RCC 7860 (cell line): ENCODE measurements around the gene ROR2.
A peak's percentile ranks its signal among the peaks of the same experiment; 100 is the strongest.
"Not testable (repeated sequence)": the region's sequence is repeated elsewhere in the genome, so short reads cannot be mapped to it uniquely, and the experiment has no call there.

ENCODE experiments used
- DNase-seq: peaks from one replicate; pipeline ENCODE4 v3.0.0-alpha.2; 2015; ENCODE audit warnings: low spot score
- FAIRE-seq: peaks from 2 replicates; lab custom pipeline; 2012; peaks lifted over from hg19 to GRCh38; lab: Jason Lieb, UNC

The ROR2 gene

DNA sequence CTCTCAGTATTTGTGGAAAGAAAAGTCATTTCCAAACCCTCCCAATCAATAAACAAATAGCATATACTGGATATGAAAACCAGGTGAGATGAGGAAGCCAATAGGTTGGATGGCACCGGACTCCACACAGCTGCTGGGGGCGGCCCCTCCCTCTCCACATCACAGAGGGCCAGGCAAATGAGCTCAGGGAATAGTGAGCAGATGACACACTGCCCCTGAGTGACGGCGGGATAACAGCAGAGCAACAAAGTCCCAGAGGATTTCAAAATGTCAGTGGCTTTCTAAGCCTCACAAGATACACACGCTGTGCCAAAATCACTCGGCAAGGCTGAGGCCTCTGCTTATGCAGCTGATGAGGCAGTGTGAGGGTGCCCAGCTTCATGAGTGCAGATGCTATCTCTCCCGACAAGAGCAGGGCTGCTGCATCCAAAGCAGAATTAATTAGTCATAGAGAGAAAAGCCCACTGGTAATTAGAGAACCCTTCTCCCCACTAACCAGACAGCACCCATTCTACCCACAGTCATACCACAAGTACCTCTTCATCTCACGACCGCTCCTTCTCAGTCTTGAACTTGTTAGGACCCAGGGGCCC, 291.4 kb downstream of the ROR2 start:
- no peak for DNase-seq

GRCh38 chr9:91657501-91657900, 292.5 kb downstream of the ROR2 start:
- FAIRE-seq (no peak), DNase-seq (no peak)

More for the DNA sequence above, 291.4 kb downstream of the ROR2 start:
- FAIRE-seq: no peak

DNA sequence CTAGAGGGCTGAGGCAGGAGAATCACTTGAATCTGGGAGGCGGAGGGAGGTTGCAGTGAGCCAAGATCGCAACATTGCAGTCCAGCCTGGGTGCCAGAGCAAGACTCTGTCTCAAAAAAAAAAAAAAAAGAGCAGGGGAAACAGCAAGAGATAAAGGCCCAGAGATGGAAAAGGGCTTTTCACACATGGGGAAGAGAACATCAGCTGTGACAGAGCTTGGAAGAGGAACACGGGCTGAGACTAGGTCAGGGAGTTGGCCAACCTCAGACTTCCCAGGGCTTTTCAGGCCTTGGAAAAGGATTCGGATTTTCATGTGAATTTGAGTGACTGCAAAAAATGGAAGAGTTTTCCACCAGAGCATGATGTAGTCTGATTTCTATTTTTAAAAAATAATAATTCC, 294.4 kb downstream of the ROR2 start:
- DNase-seq: no peak
- no peak for FAIRE-seq

GRCh38 chr9:91655215-91655614, 294.8 kb downstream of the ROR2 start:
- FAIRE-seq (no peak), DNase-seq (no peak)

- FAIRE-seq (no peak), DNase-seq (no peak)
Measured at GRCh38 chr9:91654527-91654926, 295.5 kb downstream of the ROR2 start.

DNA sequence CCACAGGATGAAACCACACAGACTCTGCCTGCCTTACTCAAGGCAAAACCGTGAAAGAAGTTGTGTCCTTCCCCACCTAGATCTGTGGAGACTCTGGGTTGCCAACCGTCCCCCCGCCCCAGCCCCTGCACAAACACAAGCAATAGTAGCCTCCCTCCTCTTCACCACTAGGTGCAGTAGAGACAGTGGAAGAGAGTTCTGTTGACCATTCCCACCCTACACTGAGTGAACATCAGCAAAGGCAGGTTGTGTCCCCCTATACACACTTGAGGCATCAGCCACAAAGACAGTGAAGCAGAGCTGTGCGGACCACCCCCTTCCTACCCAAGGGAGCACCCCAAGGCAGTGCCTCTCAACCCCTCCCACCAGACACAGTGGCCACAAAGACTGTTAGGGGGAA, 302.7 kb downstream of the ROR2 start:
- DNase-seq (no peak), FAIRE-seq (no peak)

GRCh38 chr9:91646702-91647101, 303.3 kb downstream of the ROR2 start:
- no peak for FAIRE-seq

GRCh38 chr9:91644433-91644832, 305.6 kb downstream of the ROR2 start:
- DNase-seq (no peak), FAIRE-seq (no peak)

More at GRCh38 chr9:91646702-91647101, 303.3 kb downstream of the ROR2 start:
- DNase-seq: no peak

DNA sequence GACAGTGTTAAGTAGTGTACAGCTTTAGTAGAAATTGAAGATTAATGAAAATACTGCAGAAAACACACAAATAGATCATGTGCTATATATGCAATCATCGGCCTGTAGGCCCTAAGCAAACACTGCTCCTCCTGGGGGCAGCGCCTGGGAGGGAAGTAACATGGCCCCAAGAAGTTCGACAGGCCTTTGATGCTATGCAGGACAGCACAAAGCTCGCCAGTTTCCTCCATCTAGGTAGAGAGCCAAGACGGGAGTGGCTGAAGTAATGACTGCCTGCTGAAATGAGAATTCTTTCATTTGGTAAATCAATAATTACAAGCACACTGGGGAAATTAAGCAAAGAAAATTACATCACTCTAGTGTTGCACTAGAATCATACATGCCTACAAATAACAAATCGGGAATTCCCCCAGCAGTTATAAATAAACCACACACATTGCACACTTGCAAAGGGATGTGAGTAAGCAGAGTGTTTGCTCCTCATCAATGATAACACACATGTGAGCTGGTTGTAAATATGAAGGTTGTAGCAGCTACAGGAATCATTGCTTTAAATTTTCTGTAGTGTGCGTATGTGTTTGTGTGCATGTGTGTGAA, 306.4 kb downstream of the ROR2 start:
- FAIRE-seq: no peak

GRCh38 chr9:91642771-91643170, 307.3 kb downstream of the ROR2 start:
- FAIRE-seq (no peak), DNase-seq (no peak)

More for the DNA sequence above, 306.4 kb downstream of the ROR2 start:
- DNase-seq: no peak

DNA sequence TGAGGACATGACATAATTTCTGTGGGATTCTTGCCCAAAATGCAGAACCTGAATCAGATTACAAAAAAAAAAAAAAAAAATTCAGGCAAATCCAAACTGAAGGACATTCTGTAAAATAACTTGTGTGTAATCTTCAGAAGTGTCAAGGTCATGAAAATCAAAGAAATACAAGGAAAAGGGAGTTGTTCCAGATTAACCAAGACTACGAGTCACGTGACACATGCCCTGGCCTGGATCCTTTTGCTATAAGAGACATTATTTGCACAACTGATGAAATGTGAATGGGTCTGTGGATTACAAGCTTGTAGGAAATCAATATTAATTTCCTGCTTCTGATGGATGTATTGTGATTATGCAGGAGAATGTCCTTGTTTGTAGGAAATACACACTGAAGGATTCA, 309.6 kb downstream of the ROR2 start:
- FAIRE-seq (no peak), DNase-seq (no peak)

DNA sequence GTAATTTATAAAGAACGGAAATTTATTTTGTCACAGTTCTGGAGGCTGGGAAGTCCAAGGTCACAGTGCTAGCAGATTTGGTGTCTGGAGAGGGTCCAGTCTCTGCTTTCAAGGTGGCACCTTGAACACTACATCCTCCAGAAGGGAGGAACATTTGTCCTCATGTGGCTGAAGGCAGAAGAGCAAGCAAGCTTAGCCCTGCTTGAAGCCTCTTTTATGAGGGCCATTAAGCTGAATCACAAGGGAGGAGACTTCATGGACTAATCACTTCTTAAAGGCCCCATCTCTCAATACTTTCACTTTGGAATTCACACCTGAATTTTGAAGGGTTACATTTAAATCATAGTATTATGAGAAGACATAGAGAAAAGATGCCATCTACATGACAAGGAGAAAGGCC, 311.0 kb downstream of the ROR2 start:
- DNase-seq (no peak), FAIRE-seq (no peak)

GRCh38 chr9:91634832-91635231, 315.2 kb downstream of the ROR2 start:
- FAIRE-seq: not testable (repeated sequence)

GRCh38 chr9:91629718-91630117, 320.3 kb downstream of the ROR2 start:
- no peak for FAIRE-seq
- DNase-seq: no peak

More at GRCh38 chr9:91634832-91635231, 315.2 kb downstream of the ROR2 start:
- DNase-seq: not testable (repeated sequence)

DNA sequence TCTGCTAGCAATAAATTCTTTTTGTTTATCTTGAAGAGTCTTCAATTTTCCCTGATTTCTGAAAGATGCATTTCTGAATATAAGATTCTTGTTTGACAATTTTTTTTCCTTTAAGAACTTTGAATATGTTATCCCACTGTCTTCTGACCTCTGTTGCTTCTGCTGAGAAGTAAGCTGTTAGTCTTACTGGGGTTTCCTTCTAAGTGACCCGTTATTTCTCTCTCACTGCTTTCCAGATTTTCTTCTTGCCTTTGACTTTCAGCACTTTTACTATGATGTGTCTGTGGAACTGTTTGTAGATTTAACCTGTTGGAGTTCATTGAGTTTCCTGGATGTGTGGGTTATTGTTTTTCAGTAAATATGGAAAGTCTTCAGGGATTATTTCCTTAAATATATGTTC, 321.1 kb downstream of the ROR2 start:
- no peak for DNase-seq
- FAIRE-seq: no peak

- FAIRE-seq (no peak), DNase-seq (no peak)
Measured at GRCh38 chr9:91625331-91625730, 324.7 kb downstream of the ROR2 start.

DNA sequence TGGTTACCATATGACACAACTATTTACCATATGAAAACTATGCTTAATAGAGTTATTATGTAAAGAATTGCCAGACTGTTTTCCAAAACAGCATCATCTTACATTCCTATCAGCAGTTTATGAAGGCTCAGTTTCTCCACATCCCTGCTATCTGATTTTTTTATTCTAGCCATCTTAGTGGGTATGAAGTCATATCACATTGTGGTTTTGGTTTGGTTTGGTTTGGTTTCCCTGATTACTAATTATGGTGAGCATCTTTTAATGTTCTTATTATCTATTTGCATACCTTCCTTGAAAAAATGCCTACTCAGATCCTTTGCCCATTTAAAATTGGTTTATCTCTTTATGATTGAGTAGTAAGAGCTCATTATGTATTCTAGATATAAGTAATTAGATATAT, 327.0 kb downstream of the ROR2 start:
- FAIRE-seq (peak; percentile 77), DNase-seq (peak; percentile 33)

GRCh38 chr9:91622121-91622520, 327.9 kb downstream of the ROR2 start:
- not testable (repeated sequence) for FAIRE-seq, DNase-seq

GRCh38 chr9:91614044-91614443, 336.0 kb downstream of the ROR2 start:
- not testable (repeated sequence) for DNase-seq, FAIRE-seq

GRCh38 chr9:91611582-91611981, 338.4 kb downstream of the ROR2 start:
- DNase-seq (no peak), FAIRE-seq (no peak)

- FAIRE-seq: no peak
Measured at GRCh38 chr9:91606255-91606995, 343.6 kb downstream of the ROR2 start.

More at GRCh38 chr9:91606255-91606995, 343.6 kb downstream of the ROR2 start:
- DNase-seq: no peak
